Left lung (tissue), 10 donors: Measurements from ENCODE around the gene YWHAQ. TPM values are rescaled to one million over a fixed set of nuclear protein-coding genes. Genes with fewer than 3 reads are reported as not detected.
A peak's percentile ranks its signal among the peaks of the same experiment; 100 is the strongest.

Source experiments
- ATAC-seq: fragments of 200-7000 bp; cut with Tn5 transposase; one replicate; pipeline ENCODE4 v1.9.1; 2020; ENCODE audit warnings: moderate library complexity
- DNase-seq, 4 donors: peaks; one replicate each; pipeline ENCODE4 v3.0.0-alpha.2; 2013 to 2020
- H3K27ac ChIP-seq, 2 donors: fragments of 200-600 bp; sonication (generic) in 1 of 2; one replicate each; pipeline versions ENCODE4 v1.5.0 to v1.8.0; 2020 to 2021
- H3K27me3 ChIP-seq, 2 donors: fragments of 200-600 bp; sonication (generic) in 1 of 2; one replicate each; pipeline versions ENCODE4 v1.5.0 to v1.8.0; 2020 to 2021
- H3K36me3 ChIP-seq, 2 donors: fragments of 200-600 bp; sonication (generic) in 1 of 2; one replicate each; pipeline versions ENCODE4 v1.5.0 to v1.8.0; 2020 to 2021
- H3K4me1 ChIP-seq, 2 donors: fragments of 200-600 bp; one replicate each; pipeline ENCODE4 v1.8.0; 2021
- H3K4me3 ChIP-seq, 2 donors: fragments of 200-600 bp; sonication (generic) in 1 of 2; one replicate each; pipeline versions ENCODE4 v1.5.0 to v1.8.0; 2020 to 2021; ENCODE audit warnings: mild to moderate bottlenecking in 1 of 2
- H3K9me3 ChIP-seq, 2 donors: fragments of 200-600 bp; sonication (generic) in 1 of 2; one replicate each; pipeline versions ENCODE4 v1.5.0 to v1.8.0; 2020 to 2021
- CTCF ChIP-seq, 2 donors: fragments of 200-600 bp; sonication (generic) in 1 of 2; IDR thresholded peaks; one replicate each; pipeline versions ENCODE4 v1.5.0 to v1.8.0; 2021; ENCODE audit warnings: antibody characterized with exemption in 2 of 2
- intact Hi-C, 2 donors: fragments of 100-400 bp; cut with DNase I; formaldehyde crosslinking; loops; one replicate each; pipeline versions ENCODE4 v1.11.2 to v1.14.2; 2022
- polyA plus RNA-seq, 6 donors: library from polyadenylated mRNA; unstranded; fragments of 120-200 nt; gene quantifications; one replicate each; pipeline ENCODE4 v1.2.1, GENCODE V29; 2013; ENCODE audit not compliant: insufficient read length in 6 of 6
- total RNA-seq, 2 donors: library from RNA; stranded (reverse); fragmentation: NEBNext Ultra II Directional; extraction: Animal tissue kit (Norgen Biotek cat#: 25700); gene quantifications; one replicate each; pipeline ENCODE4 v1.2.1, GENCODE V29; 2021
- donor health status: DM: no; HTN: yes; CAD: no.
- donor health status: DM: no; HTN: no; CAD: no.

The YWHAQ gene
- total and polyA plus RNA-seq, 8 donors: 229 to 443 (median 384) TPM

DNA sequence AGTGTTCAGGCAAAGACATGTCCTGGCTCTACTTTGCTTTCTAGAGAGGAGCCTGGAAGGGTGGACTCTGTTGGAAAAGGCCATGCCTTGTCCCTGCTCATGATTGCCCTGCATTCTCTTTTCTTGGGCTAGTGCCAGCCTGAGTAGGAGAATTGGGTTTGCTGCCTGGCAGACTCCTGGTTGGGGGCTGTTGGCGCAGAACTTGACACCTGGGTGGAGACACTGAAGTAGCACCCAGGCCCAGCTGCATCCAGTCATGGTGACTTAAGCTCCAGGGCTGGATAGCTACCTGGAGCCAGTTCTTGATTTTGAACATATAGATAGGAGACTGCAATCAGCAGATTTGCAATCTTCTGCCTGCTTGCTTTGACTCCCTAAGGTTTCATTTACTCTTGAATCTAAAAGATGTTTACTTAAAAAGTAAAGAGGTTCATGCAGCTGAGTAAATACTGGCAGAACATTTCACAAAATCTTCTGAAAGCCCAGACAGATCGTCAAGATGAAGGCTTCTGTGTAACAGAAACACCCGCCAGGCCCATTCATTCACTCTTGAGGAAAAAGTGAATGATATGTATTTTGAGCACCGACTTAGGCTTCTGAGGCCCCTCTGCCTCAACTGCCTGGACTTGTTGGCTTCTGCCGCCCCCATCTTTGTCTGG is 38.0 kb upstream of the YWHAQ start:
- ATAC-seq: peak; percentile 82
- H3K27ac ChIP-seq: peak overlapping the region in 1 of 2 donors; percentile 8

DNA sequence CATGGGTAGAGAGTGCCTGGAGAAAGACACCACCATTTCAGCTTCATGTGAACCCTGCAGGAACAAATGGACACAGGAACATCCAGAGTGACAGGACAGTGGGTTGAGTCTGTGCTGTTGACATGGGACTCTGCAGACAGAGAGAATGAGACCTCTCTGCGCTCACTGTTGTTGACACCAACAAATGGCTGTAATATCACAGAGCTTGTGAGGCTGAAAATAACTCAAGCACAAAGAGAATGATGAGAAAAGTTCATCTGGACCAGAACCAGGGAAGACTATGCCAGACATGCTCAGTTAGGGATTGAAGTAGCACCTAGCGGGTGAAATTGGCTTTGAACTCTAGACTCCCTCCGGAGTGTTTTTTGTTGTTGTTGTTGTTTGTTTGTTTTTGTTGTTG is 37.0 kb upstream of the YWHAQ start:
- intact Hi-C loops: no loop called here
- Histone ChIP-seq H3K4me3 (no peak overlapping the region), H3K27ac (no peak overlapping the region), H3K27me3 (no peaks in the 10 kb centered on the region), H3K36me3 (no peaks in the 10 kb centered on the region), H3K9me3 (no peaks in the 10 kb centered on the region), H3K4me1 (no peaks in the 10 kb centered on the region)
- ATAC-seq (no peak), DNase-seq (no peak)
- no peak for TF ChIP-seq CTCF (IDR thresholded peaks at IDR 0.05)

More for the DNA sequence above, 38.0 kb upstream of the YWHAQ start:
- no peaks in the 10 kb centered on the region for H3K4me1 ChIP-seq
- intact Hi-C loops: no loop called here
- TF ChIP-seq CTCF (IDR thresholded peaks at IDR 0.05): no peak
- H3K4me3 ChIP-seq: no peak overlapping the region
- no peaks in the 10 kb centered on the region for H3K9me3 ChIP-seq
- H3K36me3 ChIP-seq: no peaks in the 10 kb centered on the region
- peak in 3 of 4 donors; percentile 14 to 51 (median 44) for DNase-seq
- H3K27me3 ChIP-seq: no peaks in the 10 kb centered on the region

DNA sequence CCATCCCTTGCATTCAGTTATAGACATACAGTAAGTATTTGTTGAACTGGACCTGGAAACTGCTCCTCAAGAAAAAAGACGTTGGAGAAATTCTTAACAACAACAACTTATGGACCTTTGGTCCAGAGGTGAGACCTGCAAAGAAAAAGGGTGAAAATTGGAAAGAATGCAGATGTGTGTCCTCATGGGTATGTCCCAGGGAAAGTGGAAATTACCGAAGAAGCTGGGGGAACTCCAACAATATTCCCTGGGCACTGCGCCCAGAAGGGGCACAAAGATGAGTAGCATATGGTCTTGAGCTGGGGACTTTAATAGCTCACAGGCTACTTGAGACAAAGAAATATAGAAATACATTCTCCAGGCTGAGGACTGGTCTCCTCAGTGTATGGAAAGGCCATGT is 35.5 kb upstream of the YWHAQ start:
- DNase-seq (no peak), ATAC-seq (no peak)
- no peaks in the 10 kb centered on the region for H3K4me1 ChIP-seq
- no peak overlapping the region for H3K4me3 ChIP-seq
- no peaks in the 10 kb centered on the region for H3K36me3 ChIP-seq
- no peaks in the 10 kb centered on the region for H3K27me3 ChIP-seq
- no peaks in the 10 kb centered on the region for H3K9me3 ChIP-seq
- no peak for TF ChIP-seq CTCF (IDR thresholded peaks at IDR 0.05)
- no peak overlapping the region for H3K27ac ChIP-seq
- intact Hi-C loops: no loop called here

GRCh38 chr2:9665898-9666297 is 35.1 kb upstream of the YWHAQ start:
- Histone ChIP-seq H3K9me3 (no peaks in the 10 kb centered on the region), H3K27me3 (no peaks in the 10 kb centered on the region), H3K4me1 (no peaks in the 10 kb centered on the region), H3K4me3 (no peak overlapping the region), H3K36me3 (no peaks in the 10 kb centered on the region), H3K27ac (no peak overlapping the region)
- ATAC-seq (no peak), DNase-seq (no peak)
- intact Hi-C loops: no loop called here
- no peak for TF ChIP-seq CTCF (IDR thresholded peaks at IDR 0.05)

DNA sequence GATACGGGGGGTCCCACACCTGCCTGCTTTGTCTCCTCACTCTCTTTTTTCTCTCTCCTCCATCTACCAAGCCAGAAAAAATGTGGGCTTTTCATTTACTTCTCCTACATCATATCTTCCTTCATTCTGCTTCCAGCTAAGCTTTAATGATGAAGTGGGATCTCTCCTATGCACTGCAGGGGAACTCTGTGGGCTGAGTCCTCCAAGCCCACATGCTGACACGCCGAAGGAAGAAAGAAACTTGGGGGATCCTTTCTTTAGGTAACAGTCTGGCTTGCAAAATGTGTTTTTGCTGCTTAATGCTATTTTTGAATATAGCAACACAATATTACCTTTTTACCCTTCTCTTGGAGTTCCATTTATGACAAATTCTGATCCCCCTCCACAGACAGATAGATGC is 33.6 kb upstream of the YWHAQ start:
- no peak overlapping the region for H3K27ac ChIP-seq
- H3K36me3 ChIP-seq: no peaks in the 10 kb centered on the region
- intact Hi-C loops: no loop called here
- DNase-seq (no peak), ATAC-seq (no peak)
- no peaks in the 10 kb centered on the region for H3K9me3 ChIP-seq
- no peak for TF ChIP-seq CTCF (IDR thresholded peaks at IDR 0.05)
- H3K27me3 ChIP-seq: no peaks in the 10 kb centered on the region
- H3K4me1 ChIP-seq: no peaks in the 10 kb centered on the region
- no peak overlapping the region for H3K4me3 ChIP-seq
